ENCODE data around the gene PPBP. TPM values are rescaled to one million over a fixed set of nuclear protein-coding genes. Genes with fewer than 3 reads are reported as not detected.

The PPBP gene
- polyA plus RNA-seq, 1 of the 3 experiments (the other 2 are of a cell fraction) = not detected

DNA sequence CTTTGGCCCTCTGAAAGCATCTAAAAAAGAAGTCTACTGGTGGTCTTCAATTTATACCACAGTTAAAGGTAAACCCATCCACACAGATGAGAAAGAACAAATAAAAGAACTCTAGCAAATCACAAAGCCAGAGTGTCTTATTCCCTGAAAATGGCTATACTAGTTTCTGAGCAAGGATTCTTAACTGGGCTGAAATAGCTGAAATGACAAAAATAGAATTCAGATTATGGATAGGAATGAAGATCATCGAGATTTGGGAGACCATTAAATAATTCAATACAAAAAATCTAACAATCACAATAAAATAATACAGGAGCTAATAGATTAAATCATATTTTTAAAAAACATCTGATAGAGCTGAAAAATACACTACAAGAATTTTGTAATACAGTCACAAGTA lies 18.0 kb downstream of the PPBP start:
- TF ChIP-seq RFX5 (IDR thresholded peaks at IDR 0.05; ENCODE audit: low read length) = no peak
- no peak for TF ChIP-seq EZH2phosphoT487 (IDR thresholded peaks at IDR 0.05; ENCODE audit: borderline replicate concordance, low read depth)
- no peak for TF ChIP-seq MEF2A (IDR thresholded peaks at IDR 0.05; ENCODE audit: borderline replicate concordance, low read depth)
- TF ChIP-seq, protein P1, sequence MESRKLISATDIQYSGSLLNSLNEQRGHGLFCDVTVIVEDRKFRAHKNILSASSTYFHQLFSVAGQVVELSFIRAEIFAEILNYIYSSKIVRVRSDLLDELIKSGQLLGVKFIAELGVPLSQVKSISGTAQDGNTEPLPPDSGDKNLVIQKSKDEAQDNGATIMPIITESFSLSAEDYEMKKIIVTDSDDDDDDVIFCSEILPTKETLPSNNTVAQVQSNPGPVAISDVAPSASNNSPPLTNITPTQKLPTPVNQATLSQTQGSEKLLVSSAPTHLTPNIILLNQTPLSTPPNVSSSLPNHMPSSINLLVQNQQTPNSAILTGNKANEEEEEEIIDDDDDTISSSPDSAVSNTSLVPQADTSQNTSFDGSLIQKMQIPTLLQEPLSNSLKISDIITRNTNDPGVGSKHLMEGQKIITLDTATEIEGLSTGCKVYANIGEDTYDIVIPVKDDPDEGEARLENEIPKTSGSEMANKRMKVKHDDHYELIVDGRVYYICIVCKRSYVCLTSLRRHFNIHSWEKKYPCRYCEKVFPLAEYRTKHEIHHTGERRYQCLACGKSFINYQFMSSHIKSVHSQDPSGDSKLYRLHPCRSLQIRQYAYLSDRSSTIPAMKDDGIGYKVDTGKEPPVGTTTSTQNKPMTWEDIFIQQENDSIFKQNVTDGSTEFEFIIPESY (IDR thresholded peaks at IDR 0.05; ENCODE audit: borderline replicate concordance, low read depth) = no peak
- TF ChIP-seq EP300 (IDR thresholded peaks at IDR 0.05; ENCODE audit: borderline replicate concordance in 1 of 2, low read depth in 1 of 2, low read length in 1 of 2) = no peak
- TF ChIP-seq YY1 (IDR thresholded peaks at IDR 0.05; ENCODE audit: low read depth) = no peak
- TF ChIP-seq RAD21 (IDR thresholded peaks at IDR 0.05; ENCODE audit: low read length) = no peak
- no peak for TF ChIP-seq GABPA (IDR thresholded peaks at IDR 0.05; ENCODE audit: low read depth)
- TF ChIP-seq POLR2AphosphoS5 (IDR thresholded peaks at IDR 0.05; ENCODE audit: low read depth, low read length) = no peak
- no peak for TF ChIP-seq TAF1 (IDR thresholded peaks at IDR 0.05; ENCODE audit: borderline replicate concordance, low read depth, low read length)
- no peak for TF ChIP-seq NRF1 (IDR thresholded peaks at IDR 0.05; ENCODE audit: low read depth, low read length)
- TF ChIP-seq, protein P2, sequence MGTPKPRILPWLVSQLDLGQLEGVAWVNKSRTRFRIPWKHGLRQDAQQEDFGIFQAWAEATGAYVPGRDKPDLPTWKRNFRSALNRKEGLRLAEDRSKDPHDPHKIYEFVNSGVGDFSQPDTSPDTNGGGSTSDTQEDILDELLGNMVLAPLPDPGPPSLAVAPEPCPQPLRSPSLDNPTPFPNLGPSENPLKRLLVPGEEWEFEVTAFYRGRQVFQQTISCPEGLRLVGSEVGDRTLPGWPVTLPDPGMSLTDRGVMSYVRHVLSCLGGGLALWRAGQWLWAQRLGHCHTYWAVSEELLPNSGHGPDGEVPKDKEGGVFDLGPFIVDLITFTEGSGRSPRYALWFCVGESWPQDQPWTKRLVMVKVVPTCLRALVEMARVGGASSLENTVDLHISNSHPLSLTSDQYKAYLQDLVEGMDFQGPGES (IDR thresholded peaks at IDR 0.05; ENCODE audit: low read depth, low read length) = no peak
- no peak for TF ChIP-seq FOXM1 (IDR thresholded peaks at IDR 0.05; ENCODE audit: low read depth)
- no peak for TF ChIP-seq CHD2 (IDR thresholded peaks at IDR 0.05; ENCODE audit: low read length, partially characterized antibody)
- TF ChIP-seq REST (IDR thresholded peaks at IDR 0.05; ENCODE audit: low read depth, low read length) = no peak
- H3K36me3 ChIP-seq (replicated peaks in 1 of 2; ENCODE audit: control insufficient read depth in 1 of 2, insufficient read depth in 2 of 2, low read length in 1 of 2) = no peaks in the 10 kb centered on the region
- no peaks in the 10 kb centered on the region for H3F3A ChIP-seq (replicated peaks; ENCODE audit: insufficient read depth)
- DNase-seq = no peak
- H3K4me1 ChIP-seq (ENCODE audit: control insufficient read depth in 1 of 2, insufficient read depth in 2 of 2, low read depth in 1 of 2, low read length in 1 of 2) = no peaks in the 10 kb centered on the region
- no peak overlapping the region for H2AFZ ChIP-seq (ENCODE audit: low read depth)
- CTCF ChIA-PET = interaction anchor here (0.7 kb wide), 1 partner anchor 43 kb away, joined by 3 read pairs; no protein-coding TSS in a partner anchor
- H3K9me3 ChIP-seq = no peaks in the 10 kb centered on the region
- H3K4me3 ChIP-seq (ENCODE audit: low read depth in 2 of 2, low read length in 1 of 2) = no peak overlapping the region
- no peaks in the 10 kb centered on the region for H3K9me2 ChIP-seq
- WGBS (ENCODE audit: low lambda C conversion rate) = 4% methylated on average over 1 of the region's 1 CpG
- no peaks in the 10 kb centered on the region for H4K20me1 ChIP-seq (ENCODE audit: insufficient read depth)
- POLR2A ChIA-PET = no interaction called here
- H3K79me2 ChIP-seq (ENCODE audit: insufficient read depth) = no peaks in the 10 kb centered on the region
- H3K4me2 ChIP-seq = no peak overlapping the region
- no peak overlapping the region for H3K9ac ChIP-seq
- H3K27me3 ChIP-seq (ENCODE audit: insufficient read depth) = no peaks in the 10 kb centered on the region
- H3K27ac ChIP-seq (ENCODE audit: low read depth in 2 of 2, low read length in 1 of 2) = no peak overlapping the region
